ENCODE data around the gene CADPS.

Gene CADPS

GRCh38 chr3:62662677-62663076, 212.5 kb downstream of the CADPS start:
- Histone ChIP-seq H3K9me3 (ENCODE audit: control insufficient read depth in 1 of 2, low read length in 2 of 2) (no peaks in the 10 kb centered on the region), H3K36me3 (ENCODE audit: control insufficient read depth in 1 of 2, insufficient read depth in 2 of 2, low read length in 2 of 2) (no peaks in the 10 kb centered on the region), H3K27me3 (ENCODE audit: control insufficient read depth in 1 of 2, insufficient read depth in 2 of 2, low read length in 2 of 2) (no peaks in the 10 kb centered on the region), H3K4me3 (ENCODE audit: low read depth in 1 of 2, low read length in 2 of 2) (no peak overlapping the region), H3K4me1 (ENCODE audit: control insufficient read depth in 1 of 2, insufficient read depth in 2 of 2, low read length in 2 of 2) (no peaks in the 10 kb centered on the region), H3K27ac (ENCODE audit: low read depth, low read length) (no peak overlapping the region), H3K9ac (ENCODE audit: low read depth in 1 of 2, low read length in 2 of 2) (no peak overlapping the region)

- H3K9ac ChIP-seq (ENCODE audit: low read depth in 1 of 2, low read length in 2 of 2), result no peak overlapping the region
- H3K4me1 ChIP-seq (ENCODE audit: control insufficient read depth in 1 of 2, insufficient read depth in 2 of 2, low read length in 2 of 2), result no peaks in the 10 kb centered on the region
- no peak overlapping the region for H3K4me3 ChIP-seq (ENCODE audit: low read depth in 1 of 2, low read length in 2 of 2)
- no peaks in the 10 kb centered on the region for H3K9me3 ChIP-seq (ENCODE audit: control insufficient read depth in 1 of 2, low read length in 2 of 2)
- H3K27me3 ChIP-seq (ENCODE audit: control insufficient read depth in 1 of 2, insufficient read depth in 2 of 2, low read length in 2 of 2), result no peaks in the 10 kb centered on the region
- no peak overlapping the region for H3K27ac ChIP-seq (ENCODE audit: low read depth, low read length)
- H3K36me3 ChIP-seq (ENCODE audit: control insufficient read depth in 1 of 2, insufficient read depth in 2 of 2, low read length in 2 of 2), result no peaks in the 10 kb centered on the region
These were observed 215.6 kb downstream of the CADPS start for GRCh38 chr3:62659660-62660059.

GRCh38 chr3:62655691-62656063, 219.5 kb downstream of the CADPS start:
- no peak overlapping the region for H3K27ac ChIP-seq (ENCODE audit: low read depth, low read length)

GRCh38 chr3:62655056-62655690, 220.0 kb downstream of the CADPS start:
- no peak overlapping the region for H3K4me3 ChIP-seq (ENCODE audit: low read depth in 1 of 2, low read length in 2 of 2)
- H3K27me3 ChIP-seq (ENCODE audit: control insufficient read depth in 1 of 2, insufficient read depth in 2 of 2, low read length in 2 of 2), result no peaks in the 10 kb centered on the region
- H3K4me1 ChIP-seq (ENCODE audit: control insufficient read depth in 1 of 2, insufficient read depth in 2 of 2, low read length in 2 of 2), result no peaks in the 10 kb centered on the region
- no peaks in the 10 kb centered on the region for H3K36me3 ChIP-seq (ENCODE audit: control insufficient read depth in 1 of 2, insufficient read depth in 2 of 2, low read length in 2 of 2)
- no peak overlapping the region for H3K9ac ChIP-seq (ENCODE audit: low read depth in 1 of 2, low read length in 2 of 2)
- H3K27ac ChIP-seq (ENCODE audit: low read depth, low read length), result no peak overlapping the region
- H3K9me3 ChIP-seq (ENCODE audit: control insufficient read depth in 1 of 2, low read length in 2 of 2), result no peaks in the 10 kb centered on the region

More at GRCh38 chr3:62655691-62656063, 219.5 kb downstream of the CADPS start:
- Histone ChIP-seq H3K4me3 (ENCODE audit: low read depth in 1 of 2, low read length in 2 of 2) (no peak overlapping the region), H3K27me3 (ENCODE audit: control insufficient read depth in 1 of 2, insufficient read depth in 2 of 2, low read length in 2 of 2) (no peaks in the 10 kb centered on the region), H3K9me3 (ENCODE audit: control insufficient read depth in 1 of 2, low read length in 2 of 2) (no peaks in the 10 kb centered on the region), H3K36me3 (ENCODE audit: control insufficient read depth in 1 of 2, insufficient read depth in 2 of 2, low read length in 2 of 2) (no peaks in the 10 kb centered on the region), H3K4me1 (ENCODE audit: control insufficient read depth in 1 of 2, insufficient read depth in 2 of 2, low read length in 2 of 2) (no peaks in the 10 kb centered on the region), H3K9ac (ENCODE audit: low read depth in 1 of 2, low read length in 2 of 2) (no peak overlapping the region)

- no peaks in the 10 kb centered on the region for H3K9me3 ChIP-seq (ENCODE audit: control insufficient read depth in 1 of 2, low read length in 2 of 2)
- no peak overlapping the region for H3K9ac ChIP-seq (ENCODE audit: low read depth in 1 of 2, low read length in 2 of 2)
- H3K36me3 ChIP-seq (ENCODE audit: control insufficient read depth in 1 of 2, insufficient read depth in 2 of 2, low read length in 2 of 2), result no peaks in the 10 kb centered on the region
- H3K27me3 ChIP-seq (ENCODE audit: control insufficient read depth in 1 of 2, insufficient read depth in 2 of 2, low read length in 2 of 2), result no peaks in the 10 kb centered on the region
- no peak overlapping the region for H3K4me3 ChIP-seq (ENCODE audit: low read depth in 1 of 2, low read length in 2 of 2)
- no peaks in the 10 kb centered on the region for H3K4me1 ChIP-seq (ENCODE audit: control insufficient read depth in 1 of 2, insufficient read depth in 2 of 2, low read length in 2 of 2)
- no peak overlapping the region for H3K27ac ChIP-seq (ENCODE audit: low read depth, low read length)
These were observed 221.4 kb downstream of the CADPS start for GRCh38 chr3:62653796-62654195.

GRCh38 chr3:62647711-62648110, 227.5 kb downstream of the CADPS start:
- Histone ChIP-seq H3K9ac (ENCODE audit: low read depth in 1 of 2, low read length in 2 of 2) (no peak overlapping the region), H3K27ac (ENCODE audit: low read depth, low read length) (no peak overlapping the region), H3K9me3 (ENCODE audit: control insufficient read depth in 1 of 2, low read length in 2 of 2) (no peaks in the 10 kb centered on the region), H3K4me3 (ENCODE audit: low read depth in 1 of 2, low read length in 2 of 2) (no peak overlapping the region), H3K36me3 (ENCODE audit: control insufficient read depth in 1 of 2, insufficient read depth in 2 of 2, low read length in 2 of 2) (no peaks in the 10 kb centered on the region), H3K27me3 (ENCODE audit: control insufficient read depth in 1 of 2, insufficient read depth in 2 of 2, low read length in 2 of 2) (no peaks in the 10 kb centered on the region), H3K4me1 (ENCODE audit: control insufficient read depth in 1 of 2, insufficient read depth in 2 of 2, low read length in 2 of 2) (no peaks in the 10 kb centered on the region)

GRCh38 chr3:62644493-62644892, 230.7 kb downstream of the CADPS start:
- Histone ChIP-seq H3K36me3 (ENCODE audit: control insufficient read depth in 1 of 2, insufficient read depth in 2 of 2, low read length in 2 of 2) (no peaks in the 10 kb centered on the region), H3K9ac (ENCODE audit: low read depth in 1 of 2, low read length in 2 of 2) (no peak overlapping the region), H3K27ac (ENCODE audit: low read depth, low read length) (no peak overlapping the region), H3K27me3 (ENCODE audit: control insufficient read depth in 1 of 2, insufficient read depth in 2 of 2, low read length in 2 of 2) (no peaks in the 10 kb centered on the region), H3K4me1 (ENCODE audit: control insufficient read depth in 1 of 2, insufficient read depth in 2 of 2, low read length in 2 of 2) (no peaks in the 10 kb centered on the region), H3K4me3 (ENCODE audit: low read depth in 1 of 2, low read length in 2 of 2) (no peak overlapping the region), H3K9me3 (ENCODE audit: control insufficient read depth in 1 of 2, low read length in 2 of 2) (no peaks in the 10 kb centered on the region)

GRCh38 chr3:62638316-62638715, 236.9 kb downstream of the CADPS start:
- Histone ChIP-seq H3K27ac (ENCODE audit: low read depth, low read length) (no peak overlapping the region), H3K9ac (ENCODE audit: low read depth in 1 of 2, low read length in 2 of 2) (no peak overlapping the region), H3K36me3 (ENCODE audit: control insufficient read depth in 1 of 2, insufficient read depth in 2 of 2, low read length in 2 of 2) (no peaks in the 10 kb centered on the region), H3K4me3 (ENCODE audit: low read depth in 1 of 2, low read length in 2 of 2) (no peak overlapping the region), H3K27me3 (ENCODE audit: control insufficient read depth in 1 of 2, insufficient read depth in 2 of 2, low read length in 2 of 2) (no peaks in the 10 kb centered on the region), H3K4me1 (ENCODE audit: control insufficient read depth in 1 of 2, insufficient read depth in 2 of 2, low read length in 2 of 2) (no peaks in the 10 kb centered on the region), H3K9me3 (ENCODE audit: control insufficient read depth in 1 of 2, low read length in 2 of 2) (no peaks in the 10 kb centered on the region)

GRCh38 chr3:62636235-62636826, 238.9 kb downstream of the CADPS start:
- no peak overlapping the region for H3K4me3 ChIP-seq (ENCODE audit: low read depth in 1 of 2, low read length in 2 of 2)
- no peaks in the 10 kb centered on the region for H3K36me3 ChIP-seq (ENCODE audit: control insufficient read depth in 1 of 2, insufficient read depth in 2 of 2, low read length in 2 of 2)
- H3K27ac ChIP-seq (ENCODE audit: low read depth, low read length), result no peak overlapping the region

GRCh38 chr3:62632510-62633294, 242.5 kb downstream of the CADPS start:
- Histone ChIP-seq H3K4me1 (ENCODE audit: control insufficient read depth in 1 of 2, insufficient read depth in 2 of 2, low read length in 2 of 2) (no peaks in the 10 kb centered on the region), H3K9me3 (ENCODE audit: control insufficient read depth in 1 of 2, low read length in 2 of 2) (no peaks in the 10 kb centered on the region), H3K36me3 (ENCODE audit: control insufficient read depth in 1 of 2, insufficient read depth in 2 of 2, low read length in 2 of 2) (no peaks in the 10 kb centered on the region), H3K9ac (ENCODE audit: low read depth in 1 of 2, low read length in 2 of 2) (no peak overlapping the region), H3K27me3 (ENCODE audit: control insufficient read depth in 1 of 2, insufficient read depth in 2 of 2, low read length in 2 of 2) (no peaks in the 10 kb centered on the region), H3K4me3 (ENCODE audit: low read depth in 1 of 2, low read length in 2 of 2) (no peak overlapping the region), H3K27ac (ENCODE audit: low read depth, low read length) (no peak overlapping the region)

More at GRCh38 chr3:62636235-62636826, 238.9 kb downstream of the CADPS start:
- Histone ChIP-seq H3K9ac (ENCODE audit: low read depth in 1 of 2, low read length in 2 of 2) (no peak overlapping the region), H3K9me3 (ENCODE audit: control insufficient read depth in 1 of 2, low read length in 2 of 2) (no peaks in the 10 kb centered on the region), H3K4me1 (ENCODE audit: control insufficient read depth in 1 of 2, insufficient read depth in 2 of 2, low read length in 2 of 2) (no peaks in the 10 kb centered on the region), H3K27me3 (ENCODE audit: control insufficient read depth in 1 of 2, insufficient read depth in 2 of 2, low read length in 2 of 2) (no peaks in the 10 kb centered on the region)

All from duodenal mucosa (tissue), 2 donors.